HG03139 (cell line): ENCODE measurements around the gene BOC.

Experiments
- ATAC-seq: cut with Tn5 transposase; IDR thresholded peaks from one replicate; pipeline ENCODE4 v1.9.1; 2021; ENCODE audit not compliant: unreplicated experiment

The BOC gene

DNA sequence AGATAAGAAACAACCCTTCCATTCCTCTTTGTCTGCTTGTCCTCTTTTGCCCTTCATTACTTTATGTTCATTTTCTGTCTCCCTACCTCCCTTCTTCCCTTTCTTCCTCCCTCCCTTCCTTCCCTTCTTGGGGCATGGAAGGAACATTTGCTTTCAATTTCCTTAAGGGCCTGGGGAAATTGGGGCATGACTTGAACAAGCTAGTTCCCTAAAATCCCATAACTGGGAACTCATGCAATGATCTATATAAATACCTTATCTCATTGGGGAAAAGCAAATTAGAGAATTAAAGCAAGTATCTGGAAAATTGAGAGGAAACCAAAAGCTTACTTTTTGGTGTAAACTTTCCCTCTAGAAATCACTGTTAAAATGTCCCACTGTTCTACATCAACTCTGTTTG lies 35.7 kb downstream of the BOC start:
- no peak for ATAC-seq

DNA sequence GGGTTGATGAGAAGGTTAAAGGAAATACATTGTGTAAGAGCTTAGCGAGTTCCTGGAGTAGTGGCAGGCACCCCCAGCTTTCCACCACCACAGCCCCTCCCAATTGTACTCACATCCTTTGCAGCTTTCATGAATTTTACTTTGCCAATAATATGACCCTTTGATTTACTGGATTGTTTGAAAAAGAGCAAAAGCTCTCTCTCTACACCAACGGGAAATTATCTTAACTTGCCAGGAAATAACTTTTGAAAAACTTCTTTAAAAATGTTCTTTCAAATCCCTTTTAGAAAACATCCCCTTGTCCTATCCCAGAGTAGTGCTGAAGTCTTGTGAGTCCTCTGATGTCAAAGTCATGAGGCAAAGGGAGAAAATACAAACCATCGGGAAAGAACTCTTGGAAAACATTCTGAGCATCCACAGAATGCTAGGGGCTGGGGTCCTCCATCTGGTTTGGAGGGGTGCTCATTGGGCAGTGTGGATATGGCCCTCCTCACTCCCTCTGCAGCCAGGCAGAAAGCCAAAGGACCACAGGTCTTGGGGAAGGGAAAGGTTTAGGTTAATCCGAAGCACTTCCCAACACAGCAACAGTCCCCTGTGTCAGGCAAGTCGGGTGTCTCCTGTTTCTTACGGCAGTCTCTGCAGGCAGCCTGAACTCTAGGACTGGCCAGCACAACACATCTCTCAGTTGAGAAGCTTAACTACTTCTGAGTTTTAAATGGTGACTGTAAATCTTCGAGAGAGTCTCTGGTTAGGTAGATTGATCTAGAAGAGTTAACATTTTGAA lies 36.5 kb downstream of the BOC start:
- no peak for ATAC-seq

DNA sequence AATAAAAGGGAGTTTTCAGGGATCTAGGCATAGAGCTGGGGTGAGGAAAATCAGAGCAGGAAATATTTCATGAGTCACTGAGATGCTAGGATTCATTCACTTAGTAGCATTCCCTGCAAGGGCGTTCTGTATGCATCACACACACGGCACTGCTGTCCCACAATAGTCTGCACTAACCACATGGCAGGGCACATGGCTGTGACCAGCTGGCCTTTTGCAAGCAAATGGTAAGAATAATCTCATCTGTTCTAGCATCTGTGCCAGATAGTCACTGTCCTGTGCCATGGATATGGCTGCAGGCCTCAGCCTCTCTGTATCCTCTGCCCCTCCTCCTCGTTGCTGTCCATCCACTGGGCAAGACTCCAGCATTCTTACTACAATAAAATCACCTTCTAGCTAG lies 37.8 kb downstream of the BOC start:
- no peak for ATAC-seq

DNA sequence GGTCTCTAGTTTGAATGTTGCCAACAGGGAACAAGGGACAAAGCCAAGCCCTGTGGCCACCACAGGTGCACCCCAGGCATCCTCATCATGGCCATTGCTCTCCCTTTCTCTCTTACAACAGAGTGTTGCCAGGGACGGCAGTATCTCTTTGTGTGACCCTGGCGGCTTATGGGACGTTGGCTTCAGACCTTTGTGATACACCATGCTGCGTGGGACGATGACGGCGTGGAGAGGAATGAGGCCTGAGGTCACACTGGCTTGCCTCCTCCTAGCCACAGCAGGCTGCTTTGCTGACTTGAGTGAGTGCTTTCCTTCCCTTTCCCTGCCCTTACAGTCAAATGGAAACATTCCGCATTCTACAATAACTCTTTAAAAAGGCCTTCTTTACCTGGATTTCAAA lies 38.2 kb downstream of the BOC start:
- no peak for ATAC-seq

DNA sequence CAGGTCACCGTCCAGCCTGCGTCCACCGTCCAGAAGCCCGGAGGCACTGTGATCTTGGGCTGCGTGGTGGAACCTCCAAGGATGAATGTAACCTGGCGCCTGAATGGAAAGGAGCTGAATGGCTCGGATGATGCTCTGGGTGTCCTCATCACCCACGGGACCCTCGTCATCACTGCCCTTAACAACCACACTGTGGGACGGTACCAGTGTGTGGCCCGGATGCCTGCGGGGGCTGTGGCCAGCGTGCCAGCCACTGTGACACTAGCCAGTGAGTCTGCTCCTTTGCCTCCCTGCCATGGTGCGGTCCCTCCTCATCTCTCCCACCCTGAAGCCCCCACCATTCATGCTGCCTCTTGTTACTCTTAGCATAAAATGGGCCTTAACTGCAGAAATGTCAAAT lies 39.2 kb downstream of the BOC start:
- ATAC-seq = no peak

DNA sequence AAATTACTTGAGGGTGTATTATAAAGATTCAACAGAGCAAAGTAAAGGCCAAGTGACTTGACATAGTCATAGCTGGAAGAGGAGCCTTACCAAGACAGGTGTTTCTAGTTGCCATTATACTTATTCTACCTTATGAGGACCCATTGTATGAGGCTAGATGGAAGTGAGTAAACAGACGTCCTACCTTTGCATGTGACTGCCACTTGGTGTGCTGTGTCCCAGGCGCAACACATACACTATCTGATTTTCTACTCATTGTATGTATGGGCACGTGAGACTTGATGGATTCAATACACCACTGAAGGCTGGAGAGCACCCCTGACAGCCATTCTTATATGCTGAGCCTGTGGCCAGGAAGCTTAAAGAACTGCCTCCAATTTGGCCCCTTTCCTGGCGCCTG lies 40.5 kb downstream of the BOC start:
- no peak for ATAC-seq

DNA sequence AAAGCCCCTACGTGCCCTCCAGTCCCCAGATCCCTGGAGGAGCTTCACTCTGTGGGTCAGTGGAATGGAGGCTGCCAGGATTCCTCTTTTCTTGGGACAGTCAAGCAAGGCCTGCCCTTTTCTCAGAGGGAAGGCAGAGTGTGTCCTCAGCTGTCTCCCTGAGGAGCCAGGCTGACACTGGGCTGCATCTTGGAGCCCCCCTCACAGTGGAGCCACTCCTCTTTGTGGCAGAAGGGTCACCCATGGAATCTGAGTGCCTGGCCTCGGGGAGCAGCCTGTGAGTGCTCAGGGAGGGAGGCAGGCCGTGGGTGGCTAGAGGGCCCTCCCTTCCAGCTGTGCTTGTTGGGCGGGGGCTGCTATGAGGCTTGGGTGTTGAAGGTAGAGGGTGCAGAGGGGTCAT lies 41.2 kb downstream of the BOC start:
- ATAC-seq = no peak

DNA sequence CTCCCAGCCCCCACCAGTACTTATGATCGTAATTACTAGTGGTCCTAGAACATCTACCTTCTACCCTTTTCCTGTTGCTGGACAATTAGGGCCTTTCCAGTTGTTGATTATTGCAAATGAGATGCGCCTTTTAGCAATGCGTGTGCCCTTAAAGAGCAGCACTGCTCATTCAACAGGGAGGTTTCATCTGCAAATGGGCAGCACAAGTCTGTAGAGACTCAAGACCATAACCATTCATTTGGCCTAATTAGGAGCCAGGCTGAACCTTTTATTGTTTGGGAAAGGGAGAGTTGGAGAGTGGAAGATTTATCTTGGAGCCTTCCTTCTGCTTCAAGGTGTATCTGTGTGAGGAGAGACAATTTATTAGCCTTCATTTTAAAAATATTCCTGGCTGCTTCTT lies 42.3 kb downstream of the BOC start:
- no peak for ATAC-seq

DNA sequence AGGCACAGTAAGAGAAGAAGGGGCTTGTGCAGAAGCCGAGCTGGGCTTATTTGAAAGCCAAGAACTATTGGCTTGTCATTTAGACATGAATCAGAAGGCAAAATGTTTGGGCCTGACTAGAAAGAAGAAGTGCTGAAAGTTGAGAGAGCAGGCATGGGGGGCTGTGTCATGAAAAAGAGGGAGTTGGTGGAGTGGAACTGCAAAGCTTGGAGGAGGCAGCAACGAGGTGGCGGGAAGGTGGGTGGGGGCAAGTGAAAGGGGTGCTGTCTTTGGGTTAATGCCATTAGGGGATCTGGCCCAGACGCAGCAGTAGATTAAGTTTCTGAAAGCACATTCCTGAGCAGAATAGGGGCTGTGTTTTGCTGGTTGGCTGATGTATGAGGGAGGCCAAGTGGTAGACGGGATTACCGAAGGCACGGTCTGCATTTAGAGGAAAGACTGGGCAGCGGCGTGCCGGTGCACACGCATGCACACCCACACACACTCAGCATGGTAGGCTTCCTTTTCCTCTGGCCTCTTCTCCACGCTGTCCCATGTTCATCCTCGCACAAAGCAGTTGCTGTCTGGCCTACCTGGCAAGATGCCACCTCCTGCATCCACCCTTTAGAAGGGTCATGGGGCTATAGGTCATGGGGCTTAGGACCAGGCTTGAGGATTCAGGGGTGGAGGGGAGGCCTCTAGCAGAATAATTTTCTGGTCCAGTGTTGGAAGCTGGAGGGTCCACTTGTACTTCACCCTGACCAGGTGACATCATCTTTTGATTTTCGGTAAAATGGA lies 43.0 kb downstream of the BOC start:
- ATAC-seq = no peak

DNA sequence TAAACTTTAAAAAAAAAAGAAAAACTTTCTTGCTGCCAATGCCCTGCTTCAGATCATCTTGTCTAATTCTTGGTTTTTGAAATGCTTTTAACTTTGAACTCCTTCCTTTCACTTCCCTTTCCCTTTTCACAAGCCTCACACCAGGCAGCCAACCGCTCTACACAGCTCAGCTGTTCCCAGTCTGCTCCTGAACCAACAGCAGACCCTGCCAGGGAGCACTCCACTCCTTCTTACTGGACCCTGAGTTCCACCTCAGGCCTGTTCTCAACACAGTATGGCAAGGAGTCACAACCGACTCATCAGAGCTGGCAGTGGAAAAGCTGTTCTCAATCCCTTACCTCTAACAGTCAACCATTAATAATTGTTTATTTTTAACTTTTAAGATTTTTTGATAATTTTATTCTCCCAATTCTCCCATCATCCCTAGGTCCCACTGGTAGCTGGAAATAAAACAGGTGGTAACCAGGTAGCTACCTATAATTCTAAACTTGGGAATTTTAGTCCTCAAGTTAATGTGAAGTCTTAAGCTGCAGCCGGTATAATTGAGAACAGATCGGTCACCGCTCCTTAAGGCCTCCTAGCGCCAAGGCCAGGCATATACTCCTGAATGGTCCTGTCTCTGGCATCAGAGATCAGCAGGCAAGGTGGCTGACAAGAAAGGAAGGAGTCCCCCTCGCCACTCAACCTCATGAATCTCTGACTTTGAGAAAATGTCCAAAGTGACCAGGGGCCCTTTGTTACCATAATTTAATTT lies 43.9 kb downstream of the BOC start:
- ATAC-seq = no peak

DNA sequence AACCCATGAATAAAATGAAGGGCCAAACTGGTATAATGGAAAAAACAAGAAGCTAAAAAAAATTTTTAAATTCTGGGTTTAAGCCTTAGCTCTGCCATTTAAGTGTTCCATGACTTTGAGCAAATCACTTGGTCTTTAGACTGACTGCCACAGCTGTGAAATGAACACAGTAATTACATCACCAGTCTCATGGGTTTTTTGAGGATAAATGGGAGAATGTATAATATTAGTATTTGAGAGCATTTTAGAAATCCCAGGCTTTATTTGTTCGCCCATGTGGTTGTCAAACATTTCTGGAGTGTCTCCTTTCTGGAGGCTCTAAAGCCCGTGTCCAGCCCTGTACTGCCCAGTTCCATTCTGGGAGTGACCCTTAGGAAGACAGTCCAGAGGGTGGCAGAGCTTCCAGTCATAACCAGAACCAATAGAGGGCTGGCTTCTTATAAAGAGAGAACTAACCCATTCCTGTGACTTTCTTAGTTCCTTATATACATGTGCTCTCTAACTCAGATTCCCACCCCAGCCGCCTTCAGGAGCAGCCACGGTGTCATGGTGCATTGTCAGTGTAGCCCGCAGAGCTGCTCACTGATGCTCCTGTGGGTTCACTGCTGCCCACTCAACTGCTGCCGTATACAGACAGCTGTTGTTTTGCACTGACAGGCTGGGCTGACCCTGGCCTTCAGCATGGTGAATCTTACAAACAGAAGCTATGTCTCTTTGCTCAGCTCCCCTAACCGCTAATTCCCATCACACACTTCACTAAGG lies 44.7 kb downstream of the BOC start:
- no peak for ATAC-seq

DNA sequence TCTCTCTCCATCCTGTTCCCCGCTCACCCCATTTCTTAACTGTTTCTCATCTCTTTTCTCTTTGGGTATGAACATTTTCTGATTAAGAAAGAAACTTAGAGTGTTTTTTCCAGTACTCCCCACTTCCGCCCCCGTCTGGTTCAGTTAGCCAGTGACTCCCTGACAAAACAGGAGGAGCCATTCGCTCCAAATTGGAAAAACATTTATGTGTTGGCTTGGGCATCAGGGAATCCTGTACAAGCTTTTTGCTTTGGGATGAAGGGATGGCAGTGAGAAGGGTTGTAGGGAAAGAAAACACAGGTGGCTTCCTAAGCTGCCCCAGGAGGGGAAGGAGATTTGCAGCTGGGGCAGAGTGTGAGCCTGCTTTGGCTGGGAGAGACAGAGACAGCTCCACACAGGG lies 47.0 kb downstream of the BOC start:
- ATAC-seq = no peak

DNA sequence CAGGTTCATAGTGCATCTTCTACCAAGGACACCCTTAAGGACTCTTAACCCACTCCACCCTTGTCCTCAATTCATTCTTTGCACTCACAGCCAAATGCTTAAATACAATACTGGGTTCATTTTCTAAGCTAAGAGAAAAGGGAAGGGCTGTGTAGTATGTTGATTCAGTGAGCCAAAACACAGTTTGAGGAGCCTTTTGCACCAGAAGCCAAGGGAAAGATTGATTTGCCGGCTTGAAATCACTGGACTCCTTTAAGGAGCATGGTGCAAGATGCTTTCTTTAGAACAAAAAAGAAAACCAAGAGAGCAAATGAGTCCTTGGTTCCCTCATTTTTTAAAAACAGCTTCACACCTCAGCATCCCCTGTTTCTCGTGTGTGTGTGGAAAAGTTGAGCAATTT lies 47.8 kb downstream of the BOC start:
- ATAC-seq = no peak

DNA sequence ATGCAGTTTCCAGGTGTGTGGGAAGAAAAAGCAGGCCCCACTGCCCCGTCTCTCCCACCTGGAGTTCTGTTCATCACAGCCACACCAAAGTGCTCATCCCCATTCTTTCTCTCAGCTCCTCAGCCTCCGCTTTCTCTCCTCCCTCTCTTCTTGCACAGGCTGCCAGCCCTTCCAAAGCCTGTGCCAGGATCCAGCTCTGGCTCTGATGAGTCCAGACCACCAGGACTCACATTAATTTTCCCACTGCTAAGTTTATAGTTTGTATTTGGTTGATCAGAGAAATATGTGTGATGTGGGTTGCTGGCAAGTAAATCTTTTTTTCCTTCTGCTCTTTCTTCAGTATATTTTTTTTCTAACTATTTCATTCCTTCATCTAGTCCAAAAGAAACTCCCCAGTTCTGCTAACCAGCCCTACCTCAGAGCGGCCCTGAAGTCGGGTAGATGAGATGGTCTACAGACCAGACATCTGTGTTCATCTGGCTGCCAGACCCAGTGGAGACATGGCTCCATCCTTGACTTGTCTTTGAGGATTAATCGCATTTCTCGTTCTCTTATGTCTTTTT lies 49.8 kb downstream of the BOC start:
- ATAC-seq = no peak

DNA sequence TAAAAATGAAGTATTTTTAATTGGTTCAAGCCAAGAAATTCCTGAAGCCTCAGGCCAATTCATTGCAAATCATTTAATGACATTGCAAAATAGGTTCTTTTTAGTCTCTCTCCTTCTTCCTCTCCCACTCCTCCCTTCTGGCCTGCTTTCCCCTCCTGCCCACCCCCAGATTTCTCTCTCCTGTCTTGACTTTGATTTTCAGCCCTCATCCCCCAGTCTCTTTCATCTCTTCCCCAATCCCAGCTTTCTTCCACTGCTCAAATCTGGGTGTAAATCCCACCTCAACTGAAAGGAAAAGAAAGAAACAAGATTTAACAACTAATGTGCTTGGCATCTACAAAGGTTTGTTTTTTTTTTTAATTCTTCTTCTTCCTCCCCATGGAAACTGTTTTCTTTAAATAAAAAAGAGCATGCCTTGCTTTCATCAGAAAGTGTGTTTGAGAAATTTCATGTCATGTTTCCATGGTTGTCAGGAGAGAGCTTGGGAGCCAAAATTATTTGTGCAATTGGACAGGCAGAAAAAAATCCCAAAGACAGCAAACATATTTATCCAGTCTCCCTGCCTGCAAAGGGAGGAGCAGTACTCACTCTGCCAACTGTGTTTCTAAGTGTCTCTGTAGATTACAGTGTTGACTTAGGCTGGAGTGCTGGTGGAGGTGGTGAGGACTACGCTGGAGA lies 50.4 kb downstream of the BOC start:
- no peak for ATAC-seq

DNA sequence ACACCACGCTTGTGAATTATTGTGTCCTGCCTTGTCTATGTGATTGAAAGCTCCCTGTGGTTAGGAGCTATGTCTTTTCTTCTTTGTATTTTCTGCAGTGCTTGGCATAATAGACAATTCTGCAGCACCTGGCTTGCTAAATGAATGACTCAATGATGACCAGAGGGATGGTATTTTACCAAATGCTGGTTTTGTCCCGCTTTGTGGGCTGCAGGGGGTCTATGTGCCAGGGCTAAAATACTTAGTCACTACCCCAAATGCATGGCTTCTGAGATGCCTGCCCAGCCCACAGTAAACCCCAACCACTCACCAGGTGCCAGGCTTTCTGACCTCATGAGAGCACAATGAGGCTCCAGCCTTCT lies 50.9 kb downstream of the BOC start:
- no peak for ATAC-seq

DNA sequence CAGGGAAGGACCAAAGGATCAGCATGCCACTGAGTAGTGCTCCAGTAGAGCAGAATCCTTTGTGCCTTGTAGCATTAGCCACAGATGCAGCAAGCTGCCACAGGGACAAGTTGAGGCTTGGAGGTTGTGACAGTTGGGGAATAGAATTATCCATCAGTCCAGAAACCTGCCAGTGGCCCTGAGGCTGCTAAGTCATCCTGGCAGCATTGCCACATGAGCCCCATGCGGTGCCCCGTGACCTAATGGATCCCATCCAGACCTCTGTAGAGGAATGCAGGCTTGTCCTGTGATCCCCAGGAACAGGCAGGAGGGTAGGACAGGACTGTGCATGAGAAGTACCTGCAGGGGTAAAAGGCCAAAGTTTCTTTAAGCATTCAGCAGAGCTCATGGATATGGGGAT lies 51.7 kb downstream of the BOC start:
- no peak for ATAC-seq

DNA sequence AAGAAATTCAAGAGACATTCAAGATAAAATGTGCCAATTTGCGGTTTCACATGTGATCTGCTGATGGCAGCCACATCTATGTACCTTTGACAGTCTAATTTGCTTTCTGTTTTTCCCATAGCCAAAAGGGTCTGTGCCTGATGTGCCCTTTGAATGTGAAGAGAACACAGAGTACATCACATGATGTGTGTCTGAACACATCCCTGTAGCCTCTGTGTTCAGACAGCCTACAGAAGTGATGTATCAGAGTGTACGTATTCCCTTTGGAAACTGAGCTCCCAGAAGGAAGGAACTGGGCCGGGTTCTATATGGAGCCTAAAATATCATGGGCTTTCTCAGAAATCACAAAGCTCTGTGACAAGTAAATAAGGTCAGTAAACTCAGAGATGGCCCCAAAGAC lies 52.4 kb downstream of the BOC start:
- ATAC-seq = no peak

DNA sequence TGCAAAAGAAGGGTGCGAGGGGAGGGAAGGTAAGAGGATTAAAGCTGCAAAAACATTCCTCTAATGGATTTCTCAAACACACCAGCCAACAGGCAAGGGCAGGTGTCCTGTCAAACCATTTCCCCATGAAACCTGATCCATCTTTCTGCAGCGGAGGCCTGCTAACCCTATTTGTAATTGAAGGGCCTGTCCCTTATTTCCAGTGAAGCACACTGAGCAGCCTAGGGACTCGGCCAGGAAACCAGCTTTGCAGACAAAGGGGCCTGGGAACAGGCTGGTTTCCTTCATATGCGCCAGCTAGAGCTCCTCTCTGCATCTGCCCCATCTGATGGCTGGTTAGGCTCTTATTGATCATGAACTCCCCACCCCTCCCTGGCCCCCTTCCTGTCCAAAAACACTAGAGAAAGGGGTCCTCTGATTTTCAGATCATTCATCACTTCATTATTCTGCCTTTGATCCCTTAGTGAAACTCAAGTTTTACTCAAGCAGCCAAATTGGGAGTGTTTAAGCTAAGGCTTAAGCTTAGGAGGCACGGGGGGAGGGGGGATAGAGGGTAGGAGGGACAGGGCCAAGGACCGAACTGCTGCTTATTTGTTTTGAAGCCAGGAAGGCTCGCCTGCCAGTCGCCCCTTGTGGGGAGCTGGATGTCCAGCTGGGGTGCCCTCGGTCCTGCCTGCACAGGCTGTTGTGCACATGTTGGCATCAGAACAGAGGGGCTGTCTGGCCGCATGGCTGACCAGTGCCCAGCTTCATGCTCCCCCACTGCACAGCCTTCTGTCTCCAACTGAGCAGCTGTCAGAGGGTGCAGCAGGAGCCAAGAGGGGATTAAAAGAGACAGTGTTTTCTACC lies 53.1 kb downstream of the BOC start:
- no peak for ATAC-seq

DNA sequence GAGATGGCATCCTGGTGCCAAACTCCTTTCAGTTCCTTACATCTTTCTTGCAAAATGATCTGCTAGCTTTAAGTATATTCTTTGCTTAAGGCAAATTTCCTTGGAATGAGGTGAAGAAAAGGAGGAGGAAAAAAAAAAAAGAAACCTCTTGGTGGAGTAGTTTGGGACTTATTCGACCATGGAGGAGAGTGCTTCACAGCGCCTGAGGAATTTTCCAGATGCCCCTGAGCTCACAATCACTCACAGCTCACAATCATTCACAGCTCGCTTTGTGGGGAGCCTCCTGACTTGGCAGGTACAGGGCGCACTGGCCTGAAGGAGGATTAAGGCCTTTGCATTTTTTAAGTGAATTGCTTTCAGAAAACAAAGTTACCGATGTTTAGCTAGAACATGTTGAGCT lies 53.9 kb downstream of the BOC start:
- no peak for ATAC-seq
